LoVo (cell line): Measurements from ENCODE around the gene GPR75.
"Not testable (repeated sequence)": the region's sequence is repeated elsewhere in the genome, so short reads cannot be mapped to it uniquely, and the experiment has no call there.

Source experiments
- DNase-seq: peaks from one replicate; pipeline ENCODE4 v3.0.0-alpha.2; 2016; ENCODE audit warnings: low spot score

The GPR75 gene

GRCh38 chr2:53852532-53852931 lies 7.2 kb downstream of the GPR75 start:
- DNase-seq = no peak

- DNase-seq = not testable (repeated sequence)
Observed at GRCh38 chr2:53851052-53851757, 8.6 kb downstream of the GPR75 start.

- DNase-seq = no peak
Observed at GRCh38 chr2:53848062-53848461, 11.7 kb downstream of the GPR75 start.

- no peak for DNase-seq
Observed at GRCh38 chr2:53843595-53843994, 16.2 kb downstream of the GPR75 start.

GRCh38 chr2:53842891-53843290 lies 16.9 kb downstream of the GPR75 start:
- no peak for DNase-seq

GRCh38 chr2:53841651-53842050 lies 18.1 kb downstream of the GPR75 start:
- not testable (repeated sequence) for DNase-seq

GRCh38 chr2:53840580-53840979 lies 19.2 kb downstream of the GPR75 start:
- no peak for DNase-seq

GRCh38 chr2:53829980-53830290 lies 29.8 kb downstream of the GPR75 start:
- DNase-seq = not testable (repeated sequence)

GRCh38 chr2:53829273-53829979 lies 30.3 kb downstream of the GPR75 start:
- DNase-seq = no peak

- DNase-seq = no peak
Observed at GRCh38 chr2:53828331-53828730, 31.4 kb downstream of the GPR75 start.

- no peak for DNase-seq
Observed at GRCh38 chr2:53827398-53828175, 32.2 kb downstream of the GPR75 start.

GRCh38 chr2:53826587-53827397 lies 33.0 kb downstream of the GPR75 start:
- no peak for DNase-seq

GRCh38 chr2:53826030-53826410 lies 33.7 kb downstream of the GPR75 start:
- no peak for DNase-seq

- not testable (repeated sequence) for DNase-seq
Observed at GRCh38 chr2:53823639-53824038, 36.1 kb downstream of the GPR75 start.

GRCh38 chr2:53821810-53822209 lies 38.0 kb downstream of the GPR75 start:
- no peak for DNase-seq

GRCh38 chr2:53820711-53821110 lies 39.1 kb downstream of the GPR75 start:
- no peak for DNase-seq

GRCh38 chr2:53820048-53820447 lies 39.7 kb downstream of the GPR75 start:
- DNase-seq = no peak

- DNase-seq = no peak
Observed at GRCh38 chr2:53819634-53820033, 40.1 kb downstream of the GPR75 start.

GRCh38 chr2:53818854-53819435 lies 40.8 kb downstream of the GPR75 start:
- DNase-seq = no peak

GRCh38 chr2:53813151-53813550 lies 46.6 kb downstream of the GPR75 start:
- DNase-seq = no peak

GRCh38 chr2:53811601-53812000 lies 48.2 kb downstream of the GPR75 start:
- no peak for DNase-seq
